ENCODE data around the gene TDRD10.

TDRD10 gene

GRCh38 chr1:154571244-154571963, 69.4 kb downstream of the TDRD10 start:
- DNase-seq: no peak
- intact Hi-C loops (cut with DNase I): no loop called here

- no peak for DNase-seq
- intact Hi-C loops (cut with DNase I): no loop called here
Measured at GRCh38 chr1:154571964-154572288, 69.9 kb downstream of the TDRD10 start.

- intact Hi-C loops (cut with DNase I): no loop called here
- DNase-seq: peak in 1 of 10 donors; percentile 82
Measured at GRCh38 chr1:154572468-154573167, 70.6 kb downstream of the TDRD10 start.

- intact Hi-C loops (cut with DNase I): no loop called here
- DNase-seq: peak in 1 of 10 donors; percentile 82
Measured at GRCh38 chr1:154573168-154573510, 71.1 kb downstream of the TDRD10 start.

- DNase-seq: peak in 9 of 10 donors; percentile 25 to 94 (median 66)
- intact Hi-C loops (cut with DNase I): no loop called here
Measured at GRCh38 chr1:154574716-154575115, 72.7 kb downstream of the TDRD10 start.

GRCh38 chr1:154575147-154575927, 73.3 kb downstream of the TDRD10 start:
- intact Hi-C loops (cut with DNase I): no loop called here
- DNase-seq: peak in 1 of 10 donors; percentile 63

- peak in 2 of 10 donors; percentile 67 to 85 for DNase-seq
- intact Hi-C loops (cut with DNase I): no loop called here
Measured at GRCh38 chr1:154575951-154576566, 74.0 kb downstream of the TDRD10 start.

- intact Hi-C loops (cut with DNase I): no loop called here
Measured at GRCh38 chr1:154577346-154578057, 75.5 kb downstream of the TDRD10 start.

GRCh38 chr1:154578058-154578418, 76.0 kb downstream of the TDRD10 start:
- intact Hi-C loops (cut with DNase I): no loop called here
- DNase-seq: no peak

More at GRCh38 chr1:154577346-154578057, 75.5 kb downstream of the TDRD10 start:
- peak in 1 of 10 donors; percentile 59 for DNase-seq

- DNase-seq: no peak
- intact Hi-C loops (cut with DNase I): no loop called here
Measured at GRCh38 chr1:154579374-154579773, 77.4 kb downstream of the TDRD10 start.

- DNase-seq: no peak
- intact Hi-C loops (cut with DNase I): no loop called here
Measured at GRCh38 chr1:154581766-154582165, 79.7 kb downstream of the TDRD10 start.

GRCh38 chr1:154582885-154583284, 80.9 kb downstream of the TDRD10 start:
- no peak for DNase-seq
- intact Hi-C loops (cut with DNase I): no loop called here

- intact Hi-C loops (cut with DNase I): no loop called here
- DNase-seq: no peak
Measured at GRCh38 chr1:154583773-154584172, 81.8 kb downstream of the TDRD10 start.

- DNase-seq: no peak
- intact Hi-C loops (cut with DNase I): no loop called here
Measured at GRCh38 chr1:154584267-154584994, 82.4 kb downstream of the TDRD10 start.

GRCh38 chr1:154586231-154586630, 84.2 kb downstream of the TDRD10 start:
- DNase-seq: no peak
- intact Hi-C loops (cut with DNase I): no loop called here

GRCh38 chr1:154586641-154587040, 84.6 kb downstream of the TDRD10 start:
- intact Hi-C loops (cut with DNase I): no loop called here
- DNase-seq: peak in 2 of 10 donors; percentile 76 to 87

- no peak for DNase-seq
- intact Hi-C loops (cut with DNase I): no loop called here
Measured at GRCh38 chr1:154589780-154590179, 87.8 kb downstream of the TDRD10 start.

- no peak for DNase-seq
- intact Hi-C loops (cut with DNase I): no loop called here
Measured at GRCh38 chr1:154590756-154591155, 88.7 kb downstream of the TDRD10 start.

GRCh38 chr1:154591206-154591605, 89.2 kb downstream of the TDRD10 start:
- no peak for DNase-seq
- intact Hi-C loops (cut with DNase I): no loop called here

GRCh38 chr1:154593390-154593789, 91.4 kb downstream of the TDRD10 start:
- intact Hi-C loops (cut with DNase I): no loop called here

More at GRCh38 chr1:154593390-154593789, 91.4 kb downstream of the TDRD10 start:
- DNase-seq: no peak
